ENCODE measurements around the gene SNTG2.
"Not testable (repeated sequence)": the region's sequence is repeated elsewhere in the genome, so short reads cannot be mapped to it uniquely, and the experiment has no call there.

Gene SNTG2

DNA sequence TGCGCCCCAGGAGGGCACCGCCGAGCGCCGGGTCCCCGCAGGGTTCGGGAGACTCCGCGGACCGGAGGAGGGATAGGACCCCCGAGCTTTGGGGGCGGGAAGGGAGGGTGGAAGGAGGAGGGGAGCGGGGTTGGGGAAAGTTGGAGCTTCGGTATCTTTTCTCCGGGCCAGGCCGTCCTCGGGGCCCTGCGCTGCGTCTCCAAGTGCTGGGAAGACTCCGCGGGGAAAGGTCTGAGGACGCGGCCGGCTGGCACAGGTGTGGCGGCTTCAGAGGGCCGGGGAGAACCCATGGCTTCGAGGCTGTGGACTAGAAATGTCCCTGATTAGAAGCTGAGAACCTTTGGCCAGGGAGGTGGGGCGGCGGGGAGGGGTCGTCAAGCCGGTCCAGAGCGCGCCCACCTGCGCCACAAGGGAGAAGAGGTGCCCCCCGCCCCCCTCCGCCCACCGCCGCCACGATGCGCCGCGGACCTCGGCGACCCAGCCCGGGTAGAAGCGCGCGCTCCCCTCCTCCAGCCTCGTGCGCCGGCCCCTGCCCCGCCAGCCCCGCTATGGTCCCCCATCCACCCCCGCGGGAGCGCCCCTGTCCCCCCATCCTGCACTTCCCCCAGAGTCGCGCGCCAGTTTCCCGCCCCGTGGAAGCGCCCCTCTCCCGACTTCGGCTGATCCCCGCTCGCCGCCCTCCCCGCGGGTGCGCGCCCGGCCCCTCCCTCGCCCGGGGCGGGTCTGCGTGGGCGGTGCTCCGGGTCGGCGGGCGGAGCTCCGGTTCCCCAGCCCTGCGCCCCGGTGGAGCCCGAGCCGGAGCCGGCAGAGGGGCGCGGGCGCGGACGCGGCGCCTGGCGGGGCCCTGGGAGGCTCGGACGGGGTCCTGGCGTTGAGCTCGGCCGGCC lies at the start of gene SNTG2:
SNTG2 (plus strand) TSS at position 770 of the 887 bp plus-strand sequence. CDS start 148 bp downstream, outside the sequence.
- Histone ChIP-seq H3K36me3 (ENCODE audit: insufficient read depth, low read length) (no peaks in the 10 kb centered on the region), H3K4me1 (ENCODE audit: insufficient read depth, low read length) (peaks cover 16% of the 10 kb centered on the region; the same call in 1 of the 2 replicates), H3K9ac (ENCODE audit: low read depth, low read length) (peak within 1 kb of the TSS; percentile 71), H3K9me3 (ENCODE audit: control insufficient read depth, insufficient read depth, low read length) (no peaks in the 10 kb centered on the region)

DNA sequence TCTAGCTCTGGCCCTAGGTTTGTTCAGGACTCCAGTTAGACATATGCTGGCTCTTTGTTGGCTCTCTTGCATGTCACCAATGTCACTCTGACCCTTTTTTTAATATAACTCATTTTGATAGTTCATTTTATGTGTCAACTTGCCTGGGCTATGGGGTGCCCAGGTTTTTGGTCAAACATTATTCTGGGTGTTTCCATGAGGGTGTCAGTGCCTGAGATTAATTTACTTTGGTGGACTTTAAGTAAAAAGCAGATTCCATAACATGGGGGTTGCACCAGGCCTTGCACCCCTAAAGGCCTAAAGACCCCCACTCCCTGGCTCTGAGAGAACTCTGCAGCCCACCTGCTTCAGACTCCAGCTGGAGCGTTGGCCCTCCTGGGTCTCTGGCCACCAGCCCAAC lies 48.1 kb upstream of the SNTG2 start:
- no peaks in the 10 kb centered on the region for H3K36me3 ChIP-seq (ENCODE audit: insufficient read depth, low read length)
- H3K9ac ChIP-seq (ENCODE audit: low read depth, low read length), result no peak overlapping the region
- peaks cover 13% of the 10 kb centered on the region; the same call in 1 of the 2 replicates for H3K4me1 ChIP-seq (ENCODE audit: insufficient read depth, low read length)
- 0 out of 2 replicates have a peak, but pooled peaks cover 5% of the 10 kb centered on the region for H3K9me3 ChIP-seq (ENCODE audit: control insufficient read depth, insufficient read depth, low read length)

DNA sequence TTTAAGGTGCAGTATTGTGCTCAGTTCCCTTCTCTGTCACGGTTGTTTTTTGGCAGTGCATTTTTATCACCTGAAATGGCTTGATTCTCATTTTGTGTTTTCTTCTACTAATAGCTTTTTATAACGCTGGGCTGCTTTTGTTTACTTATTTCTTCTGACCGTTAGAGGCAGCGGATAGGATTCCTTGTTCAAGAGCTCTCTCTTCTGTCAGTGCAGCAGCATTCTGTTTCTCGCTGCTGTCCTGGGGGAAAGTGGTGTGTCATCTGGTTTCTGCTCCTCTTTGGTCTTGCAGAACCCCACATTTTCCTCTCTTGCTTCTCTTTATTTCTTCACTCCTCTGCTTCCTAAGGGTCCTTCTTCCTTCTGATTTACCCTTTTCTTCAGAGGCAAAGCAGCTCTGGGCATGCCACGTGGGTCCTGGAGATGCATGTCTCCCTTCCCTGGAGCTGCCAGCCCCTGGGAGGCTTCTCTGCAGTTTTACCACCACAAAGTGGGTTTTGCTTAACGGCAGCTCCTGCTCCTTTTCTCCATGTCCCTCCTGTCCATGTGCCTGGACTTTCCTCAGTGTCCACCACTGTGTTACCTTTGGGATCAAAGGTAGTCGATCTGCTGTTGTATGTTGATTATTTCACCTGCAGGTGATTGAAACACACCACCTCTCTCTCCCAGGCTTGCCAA lies 47.3 kb upstream of the SNTG2 start:
- Histone ChIP-seq H3K36me3 (ENCODE audit: insufficient read depth, low read length) (no peaks in the 10 kb centered on the region), H3K9me3 (ENCODE audit: control insufficient read depth, insufficient read depth, low read length) (0 out of 2 replicates have a peak, but pooled peaks cover 5% of the 10 kb centered on the region), H3K4me1 (ENCODE audit: insufficient read depth, low read length) (peaks cover 13% of the 10 kb centered on the region; the same call in 1 of the 2 replicates)

DNA sequence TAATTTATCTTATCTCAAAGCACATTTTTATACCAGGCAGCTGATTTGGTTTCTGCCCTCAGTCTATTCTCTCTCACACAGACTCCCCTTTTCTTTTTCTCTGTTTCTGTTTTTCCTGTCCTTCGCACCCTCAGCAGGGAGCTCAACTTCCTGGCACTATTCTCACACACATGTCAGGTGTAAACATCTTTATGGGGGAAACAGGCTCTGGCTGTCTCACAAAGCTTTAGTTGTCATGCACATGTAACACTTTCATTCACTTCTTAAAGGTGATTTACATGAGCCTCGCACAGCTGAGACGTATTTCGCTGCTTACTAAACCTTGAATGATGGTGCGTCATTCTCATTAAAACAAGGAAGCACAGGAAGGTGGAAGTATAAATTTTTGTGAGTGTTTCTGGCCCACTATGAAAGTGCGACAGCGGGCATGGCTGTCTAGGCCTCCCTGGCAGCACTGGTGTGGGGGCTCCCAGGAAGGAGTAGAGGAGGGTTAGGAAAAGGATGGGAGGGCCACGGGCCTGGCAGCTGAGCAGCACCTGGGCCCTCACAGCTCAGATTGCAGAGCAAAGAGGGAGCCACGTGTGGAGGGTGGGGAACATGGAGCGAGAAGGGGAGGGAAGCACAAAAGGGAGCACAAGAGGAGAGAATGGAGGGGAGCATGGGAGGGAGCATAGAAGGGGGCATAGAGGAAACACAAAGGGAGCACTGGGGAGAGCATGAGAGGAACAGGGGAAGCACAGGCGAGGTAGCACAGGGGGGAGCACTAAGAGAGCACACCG lies 46.2 kb upstream of the SNTG2 start:
- Histone ChIP-seq H3K36me3 (ENCODE audit: insufficient read depth, low read length) (no peaks in the 10 kb centered on the region), H3K9ac (ENCODE audit: low read depth, low read length) (no peak overlapping the region), H3K4me1 (ENCODE audit: insufficient read depth, low read length) (peaks cover 13% of the 10 kb centered on the region; the same call in 1 of the 2 replicates), H3K9me3 (ENCODE audit: control insufficient read depth, insufficient read depth, low read length) (0 out of 2 replicates have a peak, but pooled peaks cover 5% of the 10 kb centered on the region)

More for the DNA sequence above, 47.3 kb upstream of the SNTG2 start:
- no peak overlapping the region for H3K9ac ChIP-seq (ENCODE audit: low read depth, low read length)

DNA sequence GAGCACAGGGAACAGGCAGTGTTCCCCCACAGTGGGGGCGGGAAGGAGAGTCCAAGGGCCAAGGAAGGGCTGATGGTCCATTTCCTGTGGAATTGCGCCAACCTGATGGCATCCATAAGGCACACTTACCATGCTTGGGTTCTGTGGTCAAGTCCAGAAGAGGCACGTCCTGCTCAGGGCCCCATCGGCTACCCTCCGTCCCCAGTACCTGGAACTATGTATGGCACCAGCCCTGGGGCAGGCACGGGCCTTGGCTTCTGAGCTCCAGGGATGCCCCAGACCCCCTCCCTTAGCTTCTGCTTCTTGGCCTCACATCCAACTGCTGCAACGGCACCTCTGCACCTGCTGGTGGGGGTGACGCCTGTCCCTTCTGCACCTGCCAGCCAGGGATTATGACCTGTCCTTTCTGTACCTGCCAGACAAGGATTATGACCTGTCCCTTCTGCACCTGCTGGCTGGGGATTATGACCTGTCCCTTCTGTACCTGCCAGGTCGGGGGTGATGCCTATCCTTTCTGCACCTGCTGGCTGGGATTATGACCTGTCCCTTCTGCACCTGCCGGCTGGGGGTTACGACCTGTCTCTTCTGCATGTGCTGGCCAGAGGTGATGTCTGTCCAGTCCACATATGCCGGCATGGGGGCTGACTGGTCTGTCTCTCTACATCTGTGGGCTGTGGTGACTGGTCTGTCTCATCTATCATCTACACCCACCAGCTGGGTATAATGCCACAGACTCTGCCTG lies 45.4 kb upstream of the SNTG2 start:
- Histone ChIP-seq H3K9ac (ENCODE audit: low read depth, low read length) (no peak overlapping the region), H3K4me1 (ENCODE audit: insufficient read depth, low read length) (peaks cover 13% of the 10 kb centered on the region; the same call in 1 of the 2 replicates), H3K36me3 (ENCODE audit: insufficient read depth, low read length) (no peaks in the 10 kb centered on the region)

DNA sequence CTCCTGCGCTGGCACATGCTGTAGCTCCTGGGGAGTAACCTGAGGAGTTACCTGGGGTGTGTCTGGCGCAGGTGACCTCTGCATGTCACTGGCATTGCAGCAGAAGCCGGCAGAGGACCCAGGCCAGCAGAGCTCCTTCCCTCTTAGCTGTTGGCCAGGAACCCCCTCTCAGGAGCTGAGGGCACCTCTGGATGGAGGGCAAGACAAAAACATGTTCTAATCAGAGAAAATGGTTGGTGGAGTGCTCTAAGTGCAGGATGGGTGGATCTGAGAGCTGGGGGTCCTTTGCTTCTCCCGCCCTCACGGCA lies 44.9 kb upstream of the SNTG2 start:
- Histone ChIP-seq H3K9ac (ENCODE audit: low read depth, low read length) (no peak overlapping the region), H3K36me3 (ENCODE audit: insufficient read depth, low read length) (no peaks in the 10 kb centered on the region), H3K4me1 (ENCODE audit: insufficient read depth, low read length) (peaks cover 13% of the 10 kb centered on the region; the same call in 1 of the 2 replicates), H3K9me3 (ENCODE audit: control insufficient read depth, insufficient read depth, low read length) (no peaks in the 10 kb centered on the region)

More for the DNA sequence above, 45.4 kb upstream of the SNTG2 start:
- no peaks in the 10 kb centered on the region for H3K9me3 ChIP-seq (ENCODE audit: control insufficient read depth, insufficient read depth, low read length)

DNA sequence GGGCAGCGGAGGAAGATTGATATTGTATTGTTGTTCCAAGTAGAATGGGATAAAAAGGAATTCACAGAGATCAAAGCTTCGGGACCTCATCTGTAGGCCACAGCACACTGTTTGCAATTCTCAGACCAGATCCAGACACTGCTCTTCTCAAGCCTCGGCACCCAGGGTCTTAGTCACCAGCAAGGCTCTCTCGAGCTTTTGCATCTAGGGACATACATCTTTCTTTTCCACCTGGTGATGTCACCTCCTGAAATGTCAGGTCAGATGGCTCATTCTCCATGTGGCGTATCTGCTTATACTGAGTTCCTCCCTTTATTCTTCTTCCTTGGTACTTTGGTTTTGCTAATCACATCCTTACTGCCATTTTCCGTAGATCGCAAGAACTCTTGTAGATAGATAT lies 42.9 kb upstream of the SNTG2 start:
- Histone ChIP-seq H3K4me1 (ENCODE audit: insufficient read depth, low read length) (peaks cover 13% of the 10 kb centered on the region; the same call in 1 of the 2 replicates), H3K9ac (ENCODE audit: low read depth, low read length) (no peak overlapping the region), H3K9me3 (ENCODE audit: control insufficient read depth, insufficient read depth, low read length) (no peaks in the 10 kb centered on the region)

DNA sequence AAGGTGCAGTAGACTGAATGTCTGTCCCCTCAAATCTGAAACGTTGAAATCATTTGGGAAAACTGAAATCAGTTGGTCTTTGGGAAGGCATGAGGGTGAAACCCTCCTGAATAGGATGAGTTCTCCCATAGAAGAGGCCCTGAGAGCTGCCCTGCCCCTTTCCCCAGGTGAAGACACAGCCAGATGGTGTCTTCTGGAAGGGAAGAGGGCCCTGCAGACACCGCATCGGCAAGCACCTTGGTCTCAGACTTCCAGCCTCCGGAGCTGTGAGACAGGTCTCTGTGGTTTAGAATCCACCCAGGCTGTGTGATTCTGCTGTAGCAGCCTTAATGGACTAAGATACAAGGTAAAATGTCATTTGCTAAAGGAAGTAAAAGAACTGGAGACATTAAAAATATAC lies 42.1 kb upstream of the SNTG2 start:
- Histone ChIP-seq H3K9me3 (ENCODE audit: control insufficient read depth, insufficient read depth, low read length) (no peaks in the 10 kb centered on the region), H3K4me1 (ENCODE audit: insufficient read depth, low read length) (peaks cover 13% of the 10 kb centered on the region; the same call in 1 of the 2 replicates), H3K36me3 (ENCODE audit: insufficient read depth, low read length) (no peaks in the 10 kb centered on the region), H3K9ac (ENCODE audit: low read depth, low read length) (no peak overlapping the region)

More for the DNA sequence above, 42.9 kb upstream of the SNTG2 start:
- no peaks in the 10 kb centered on the region for H3K36me3 ChIP-seq (ENCODE audit: insufficient read depth, low read length)

DNA sequence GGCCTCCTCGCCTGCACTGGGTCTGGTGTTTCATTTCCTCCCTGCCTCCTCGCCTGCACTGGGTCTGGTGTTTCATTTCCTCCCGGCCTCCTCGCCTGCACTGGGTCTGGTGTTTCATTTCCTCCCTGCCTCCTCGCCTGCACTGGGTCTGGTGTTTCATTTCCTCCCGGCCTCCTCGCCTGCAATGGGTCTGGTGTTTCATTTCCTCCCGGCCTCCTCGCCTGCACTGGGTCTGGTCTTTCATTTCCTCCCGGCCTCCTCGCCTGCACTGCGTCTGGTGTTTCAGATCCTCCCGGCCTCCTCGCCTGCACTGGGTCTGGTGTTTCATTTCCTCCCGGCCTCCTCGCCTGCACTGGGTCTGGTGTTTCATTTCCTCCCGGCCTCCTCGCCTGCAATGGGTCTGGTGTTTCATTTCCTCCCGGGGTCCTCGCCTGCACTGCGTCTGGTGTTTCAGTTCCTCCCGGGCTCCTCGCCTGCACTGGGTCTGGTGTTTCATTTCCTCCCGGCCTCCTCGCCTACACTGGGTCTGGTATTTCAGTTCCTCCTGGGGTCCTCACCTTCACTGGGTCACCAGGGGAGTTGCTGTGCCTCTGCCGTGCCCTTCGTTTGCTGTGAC lies 40.8 kb upstream of the SNTG2 start:
- not testable (repeated sequence) for H3K4me1 ChIP-seq (ENCODE audit: insufficient read depth, low read length); H3K9me3 ChIP-seq (ENCODE audit: control insufficient read depth, insufficient read depth, low read length); H3K36me3 ChIP-seq (ENCODE audit: insufficient read depth, low read length); H3K9ac ChIP-seq (ENCODE audit: low read depth, low read length)

DNA sequence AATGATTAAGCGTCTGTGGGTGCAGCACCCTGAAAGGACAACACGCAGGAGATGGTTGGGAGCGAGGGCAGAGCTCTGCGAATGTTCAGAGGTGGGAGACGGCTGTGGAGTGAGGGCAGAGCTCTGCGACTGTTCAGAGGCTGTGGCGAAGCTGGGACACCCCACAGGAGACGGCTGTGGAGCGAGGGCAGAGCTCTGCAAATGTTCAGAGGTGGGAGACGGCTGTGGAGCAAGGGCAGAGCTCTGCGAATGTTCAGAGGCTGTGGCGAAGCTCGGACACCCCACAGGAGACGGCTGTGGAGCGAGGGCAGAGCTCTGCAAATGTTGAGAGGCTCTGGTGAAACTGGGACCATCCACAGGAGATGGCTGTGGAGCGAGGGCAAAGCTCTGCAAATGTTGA lies 40.0 kb upstream of the SNTG2 start:
- Histone ChIP-seq H3K9ac (ENCODE audit: low read depth, low read length) (no peak overlapping the region), H3K4me1 (ENCODE audit: insufficient read depth, low read length) (no peaks in the 10 kb centered on the region; the same call in 1 of the 2 replicates), H3K36me3 (ENCODE audit: insufficient read depth, low read length) (no peaks in the 10 kb centered on the region), H3K9me3 (ENCODE audit: control insufficient read depth, insufficient read depth, low read length) (no peaks in the 10 kb centered on the region; the same call in 1 of the 2 replicates)

DNA sequence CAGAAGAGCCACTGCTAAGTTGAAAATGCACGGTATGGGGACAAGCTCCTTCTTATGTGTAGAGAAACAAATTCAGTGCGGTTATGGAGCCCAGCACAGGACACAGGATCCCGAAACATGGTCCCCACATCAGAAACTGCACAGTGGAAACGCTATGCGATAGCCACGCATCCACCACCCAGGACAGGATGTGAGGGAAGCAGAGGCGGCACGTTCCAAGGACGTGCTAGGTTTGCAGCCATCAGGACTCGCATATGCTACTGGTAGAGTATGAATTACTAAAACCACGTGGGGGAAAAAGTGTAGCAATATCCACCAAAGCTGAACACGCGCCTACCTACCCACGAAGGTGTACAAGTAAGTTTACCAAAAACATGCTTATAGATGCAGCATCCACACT lies 34.7 kb upstream of the SNTG2 start:
- H3K4me1 ChIP-seq (ENCODE audit: insufficient read depth, low read length), result no peaks in the 10 kb centered on the region
- H3K9me3 ChIP-seq (ENCODE audit: control insufficient read depth, insufficient read depth, low read length), result no peaks in the 10 kb centered on the region; the same call in 1 of the 2 replicates
- no peaks in the 10 kb centered on the region for H3K36me3 ChIP-seq (ENCODE audit: insufficient read depth, low read length)
- H3K9ac ChIP-seq (ENCODE audit: low read depth, low read length), result no peak overlapping the region

DNA sequence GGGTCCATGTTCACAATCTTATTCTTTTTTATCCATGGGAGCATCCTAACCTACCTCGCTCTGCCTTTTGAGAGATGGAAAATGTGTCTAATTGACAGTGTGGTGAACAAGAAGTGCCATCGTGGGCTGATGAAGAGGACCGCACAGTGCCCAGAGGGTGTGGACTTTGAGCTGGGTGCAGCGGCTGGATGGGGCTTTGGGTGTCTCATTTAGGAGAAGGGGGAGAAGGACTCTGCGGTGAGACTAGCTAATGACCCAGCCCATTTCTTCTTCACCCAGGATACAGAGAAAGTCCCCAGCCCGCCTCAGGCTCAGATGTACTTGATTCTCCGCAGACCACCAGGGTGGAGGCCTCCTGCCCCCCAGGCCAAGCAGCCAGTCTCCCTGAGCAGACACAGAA lies 33.7 kb upstream of the SNTG2 start:
- Histone ChIP-seq H3K36me3 (ENCODE audit: insufficient read depth, low read length) (no peaks in the 10 kb centered on the region), H3K4me1 (ENCODE audit: insufficient read depth, low read length) (no peaks in the 10 kb centered on the region), H3K9ac (ENCODE audit: low read depth, low read length) (no peak overlapping the region), H3K9me3 (ENCODE audit: control insufficient read depth, insufficient read depth, low read length) (no peaks in the 10 kb centered on the region; the same call in 1 of the 2 replicates)

DNA sequence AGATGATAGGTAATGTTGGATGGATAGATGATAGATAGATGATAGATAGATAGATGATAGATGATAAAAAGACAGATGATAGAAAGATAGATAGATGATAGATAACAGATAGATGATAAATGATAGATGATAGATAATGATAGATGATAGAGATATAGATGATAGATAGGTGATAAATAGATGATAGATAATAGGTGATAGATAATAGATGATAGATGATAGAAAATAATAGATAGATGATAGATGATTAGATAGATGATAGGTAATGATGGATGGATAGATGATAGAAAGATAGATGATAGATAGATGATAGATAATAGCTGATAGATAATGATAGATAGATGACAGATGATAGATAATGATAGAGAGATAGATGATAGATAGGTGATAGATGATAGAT lies 31.0 kb upstream of the SNTG2 start:
- no peaks in the 10 kb centered on the region for H3K9me3 ChIP-seq (ENCODE audit: control insufficient read depth, insufficient read depth, low read length)
- H3K9ac ChIP-seq (ENCODE audit: low read depth, low read length), result no peak overlapping the region
- H3K4me1 ChIP-seq (ENCODE audit: insufficient read depth, low read length), result peaks cover 6% of the 10 kb centered on the region; the same call in 1 of the 2 replicates
- no peaks in the 10 kb centered on the region for H3K36me3 ChIP-seq (ENCODE audit: insufficient read depth, low read length)

All from ES-I3 (cell line).